Left lung (tissue), 10 donors: ENCODE results near the gene AUTS2. TPM values are rescaled to one million over a fixed set of nuclear protein-coding genes. Genes with fewer than 3 reads are reported as not detected.

Experiments used
- ATAC-seq: fragments of 200-7000 bp; cut with Tn5 transposase; one replicate; pipeline ENCODE4 v1.9.1; 2020; ENCODE audit warnings: moderate library complexity
- DNase-seq, 4 donors: peaks; one replicate each; pipeline ENCODE4 v3.0.0-alpha.2; 2013 to 2020
- H3K27ac ChIP-seq, 2 donors: fragments of 200-600 bp; sonication (generic) in 1 of 2; one replicate each; pipeline versions ENCODE4 v1.5.0 to v1.8.0; 2020 to 2021
- H3K27me3 ChIP-seq, 2 donors: fragments of 200-600 bp; sonication (generic) in 1 of 2; one replicate each; pipeline versions ENCODE4 v1.5.0 to v1.8.0; 2020 to 2021
- H3K36me3 ChIP-seq, 2 donors: fragments of 200-600 bp; sonication (generic) in 1 of 2; one replicate each; pipeline versions ENCODE4 v1.5.0 to v1.8.0; 2020 to 2021
- H3K4me1 ChIP-seq, 2 donors: fragments of 200-600 bp; one replicate each; pipeline ENCODE4 v1.8.0; 2021
- H3K4me3 ChIP-seq, 2 donors: fragments of 200-600 bp; sonication (generic) in 1 of 2; one replicate each; pipeline versions ENCODE4 v1.5.0 to v1.8.0; 2020 to 2021; ENCODE audit warnings: mild to moderate bottlenecking in 1 of 2
- H3K9me3 ChIP-seq, 2 donors: fragments of 200-600 bp; sonication (generic) in 1 of 2; one replicate each; pipeline versions ENCODE4 v1.5.0 to v1.8.0; 2020 to 2021
- CTCF ChIP-seq, 2 donors: fragments of 200-600 bp; sonication (generic) in 1 of 2; IDR thresholded peaks; one replicate each; pipeline versions ENCODE4 v1.5.0 to v1.8.0; 2021; ENCODE audit warnings: antibody characterized with exemption in 2 of 2
- intact Hi-C, 2 donors: fragments of 100-400 bp; cut with DNase I; formaldehyde crosslinking; loops; one replicate each; pipeline versions ENCODE4 v1.11.2 to v1.14.2; 2022
- polyA plus RNA-seq, 6 donors: library from polyadenylated mRNA; unstranded; fragments of 120-200 nt; gene quantifications; one replicate each; pipeline ENCODE4 v1.2.1, GENCODE V29; 2013; ENCODE audit not compliant: insufficient read length in 6 of 6
- total RNA-seq, 2 donors: library from RNA; stranded (reverse); fragmentation: NEBNext Ultra II Directional; extraction: Animal tissue kit (Norgen Biotek cat#: 25700); gene quantifications; one replicate each; pipeline ENCODE4 v1.2.1, GENCODE V29; 2021
- donor health status: DM: no; HTN: yes; CAD: no.
- donor health status: DM: no; HTN: no; CAD: no.

Gene AUTS2
- total and polyA plus RNA-seq, 8 donors, result 40.4 to 119 (median 103) TPM

GRCh38 chr7:70448312-70448906, 850.1 kb downstream of the AUTS2 start:
- H3K27ac ChIP-seq, result no peak overlapping the region
- no peaks in the 10 kb centered on the region for H3K36me3 ChIP-seq
- intact Hi-C loops, result no loop called here
- no peak overlapping the region for H3K4me3 ChIP-seq
- H3K9me3 ChIP-seq, result no peaks in the 10 kb centered on the region
- H3K4me1 ChIP-seq, result no peaks in the 10 kb centered on the region
- TF ChIP-seq CTCF (IDR thresholded peaks at IDR 0.05), result no peak
- DNase-seq (no peak), ATAC-seq (no peak)
- H3K27me3 ChIP-seq, result no peaks in the 10 kb centered on the region

GRCh38 chr7:70450731-70451130, 852.5 kb downstream of the AUTS2 start:
- no peaks in the 10 kb centered on the region for H3K36me3 ChIP-seq
- no peaks in the 10 kb centered on the region for H3K9me3 ChIP-seq
- H3K27ac ChIP-seq, result no peak overlapping the region
- H3K4me1 ChIP-seq, result no peaks in the 10 kb centered on the region
- no peak overlapping the region for H3K4me3 ChIP-seq
- ATAC-seq (no peak), DNase-seq (no peak)
- no peaks in the 10 kb centered on the region for H3K27me3 ChIP-seq
- TF ChIP-seq CTCF (IDR thresholded peaks at IDR 0.05), result no peak
- intact Hi-C loops, result no loop called here

GRCh38 chr7:70455925-70456324, 857.6 kb downstream of the AUTS2 start:
- Histone ChIP-seq H3K9me3 (no peaks in the 10 kb centered on the region), H3K4me3 (no peak overlapping the region), H3K4me1 (no peaks in the 10 kb centered on the region), H3K27me3 (no peaks in the 10 kb centered on the region), H3K27ac (no peak overlapping the region), H3K36me3 (no peaks in the 10 kb centered on the region)
- intact Hi-C loops, result no loop called here
- TF ChIP-seq CTCF (IDR thresholded peaks at IDR 0.05), result no peak
- DNase-seq (no peak), ATAC-seq (no peak)

- H3K9me3 ChIP-seq, result no peaks in the 10 kb centered on the region
- intact Hi-C loops, result no loop called here
- TF ChIP-seq CTCF (IDR thresholded peaks at IDR 0.05), result no peak
- no peaks in the 10 kb centered on the region for H3K4me1 ChIP-seq
- no peaks in the 10 kb centered on the region for H3K36me3 ChIP-seq
- no peak overlapping the region for H3K4me3 ChIP-seq
- no peaks in the 10 kb centered on the region for H3K27me3 ChIP-seq
- H3K27ac ChIP-seq, result no peak overlapping the region
- DNase-seq, result no peak
- no peak for ATAC-seq
These were observed 858.4 kb downstream of the AUTS2 start for GRCh38 chr7:70456719-70457118.

GRCh38 chr7:70457482-70457881, 859.2 kb downstream of the AUTS2 start:
- Histone ChIP-seq H3K4me1 (no peaks in the 10 kb centered on the region), H3K27me3 (no peaks in the 10 kb centered on the region), H3K4me3 (no peak overlapping the region), H3K9me3 (no peaks in the 10 kb centered on the region), H3K27ac (no peak overlapping the region), H3K36me3 (no peaks in the 10 kb centered on the region)
- DNase-seq (no peak), ATAC-seq (peak; percentile 13)
- intact Hi-C loops, result no loop called here
- no peak for TF ChIP-seq CTCF (IDR thresholded peaks at IDR 0.05)
